ENCODE results near the gene MRPL41. TPM values are rescaled to one million over a fixed set of nuclear protein-coding genes. Genes with fewer than 3 reads are reported as not detected.

The MRPL41 gene
- total and polyA plus RNA-seq, 2 donors (not counting 1 experiment from before 2014, with no cell fraction given): 10.9 to 53.2 TPM

- Histone ChIP-seq H4K20me1 (ENCODE audit: control insufficient read depth, extremely low read depth, insufficient read depth, low read length) (no peaks in the 10 kb centered on the region), H3K79me2 (ENCODE audit: control insufficient read depth, insufficient read depth, low read length) (peaks cover 18% of the 10 kb centered on the region), H3K27me3 (ENCODE audit: control insufficient read depth, insufficient read depth, low read length) (no peaks in the 10 kb centered on the region), H3K4me3 (replicated peaks in 1 of 4; ENCODE audit: control extremely low read depth in 1 of 4, insufficient read depth in 1 of 4, low read depth in 3 of 4, low read length in 4 of 4) (peak overlapping the region; percentile 54 to 75 (median 72)), H3K36me3 (ENCODE audit: control insufficient read depth, insufficient read depth, low read length) (peaks cover 18% of the 10 kb centered on the region), H3K9ac (ENCODE audit: insufficient read depth, low read length) (no peak overlapping the region), H2AFZ (ENCODE audit: low read length) (no peak overlapping the region), H3K4me1 (ENCODE audit: control insufficient read depth, extremely low read depth, insufficient read depth, low read length) (peaks cover 4% of the 10 kb centered on the region), H3K27ac (ENCODE audit: insufficient read depth, low read length) (no peak overlapping the region), H3K4me2 (ENCODE audit: extremely low read depth, insufficient read depth, low read length) (peak overlapping the region; percentile 99), H3K9me3 (ENCODE audit: control insufficient read depth, insufficient read depth, low read depth, low read length) (no peaks in the 10 kb centered on the region)
- DNase-seq (ENCODE audit: low read depth in 2 of 2): no peak
- TF ChIP-seq CTCF (conservative IDR thresholded peaks at IDR 0.05 in 1 of 2, IDR thresholded peaks at IDR 0.05 in 1 of 2; ENCODE audit: low read depth in 1 of 2, low read length in 2 of 2) (no peak), EZH2 (IDR thresholded peaks at IDR 0.05; ENCODE audit: low read length, missing control alignments) (no peak)
Observed at GRCh38 chr9:137588891-137589290, 37.2 kb downstream of the MRPL41 start.

GRCh38 chr9:137589441-137590122, 37.9 kb downstream of the MRPL41 start:
- no peak for TF ChIP-seq CTCF (conservative IDR thresholded peaks at IDR 0.05 in 1 of 2, IDR thresholded peaks at IDR 0.05 in 1 of 2; ENCODE audit: low read depth in 1 of 2, low read length in 2 of 2)
- H3K9me3 ChIP-seq (ENCODE audit: control insufficient read depth, insufficient read depth, low read depth, low read length): no peaks in the 10 kb centered on the region
- peak overlapping the region; percentile 99 for H3K4me2 ChIP-seq (ENCODE audit: extremely low read depth, insufficient read depth, low read length)
- H3K4me3 ChIP-seq (replicated peaks in 1 of 4; ENCODE audit: control extremely low read depth in 1 of 4, insufficient read depth in 1 of 4, low read depth in 3 of 4, low read length in 4 of 4): peak overlapping the region; percentile 54 to 75 (median 72)
- H4K20me1 ChIP-seq (ENCODE audit: control insufficient read depth, extremely low read depth, insufficient read depth, low read length): no peaks in the 10 kb centered on the region
- peaks cover 4% of the 10 kb centered on the region for H3K4me1 ChIP-seq (ENCODE audit: control insufficient read depth, extremely low read depth, insufficient read depth, low read length)
- H2AFZ ChIP-seq (ENCODE audit: low read length): no peak overlapping the region
- H3K27me3 ChIP-seq (ENCODE audit: control insufficient read depth, insufficient read depth, low read length): no peaks in the 10 kb centered on the region
- peaks cover 18% of the 10 kb centered on the region for H3K79me2 ChIP-seq (ENCODE audit: control insufficient read depth, insufficient read depth, low read length)
- peak in 1 of 2 donors; percentile 20 for DNase-seq (ENCODE audit: low read depth in 2 of 2)
- peaks cover 18% of the 10 kb centered on the region for H3K36me3 ChIP-seq (ENCODE audit: control insufficient read depth, insufficient read depth, low read length)
- peak overlapping the region; percentile 50 for H3K27ac ChIP-seq (ENCODE audit: insufficient read depth, low read length)
- peak overlapping the region; percentile 77 for H3K9ac ChIP-seq (ENCODE audit: insufficient read depth, low read length)

GRCh38 chr9:137590123-137590468, 38.4 kb downstream of the MRPL41 start:
- Histone ChIP-seq H3K79me2 (ENCODE audit: control insufficient read depth, insufficient read depth, low read length) (peaks cover 18% of the 10 kb centered on the region), H3K4me2 (ENCODE audit: extremely low read depth, insufficient read depth, low read length) (no peak overlapping the region), H3K9me3 (ENCODE audit: control insufficient read depth, insufficient read depth, low read depth, low read length) (no peaks in the 10 kb centered on the region), H3K4me3 (replicated peaks in 1 of 4; ENCODE audit: control extremely low read depth in 1 of 4, insufficient read depth in 1 of 4, low read depth in 3 of 4, low read length in 4 of 4) (peak overlapping the region in 2 of 4 experiments; percentile 71 to 74), H3K27ac (ENCODE audit: insufficient read depth, low read length) (no peak overlapping the region), H3K9ac (ENCODE audit: insufficient read depth, low read length) (peak overlapping the region; percentile 52), H2AFZ (ENCODE audit: low read length) (no peak overlapping the region), H3K27me3 (ENCODE audit: control insufficient read depth, insufficient read depth, low read length) (no peaks in the 10 kb centered on the region), H3K4me1 (ENCODE audit: control insufficient read depth, extremely low read depth, insufficient read depth, low read length) (peaks cover 4% of the 10 kb centered on the region), H4K20me1 (ENCODE audit: control insufficient read depth, extremely low read depth, insufficient read depth, low read length) (no peaks in the 10 kb centered on the region), H3K36me3 (ENCODE audit: control insufficient read depth, insufficient read depth, low read length) (peaks cover 18% of the 10 kb centered on the region)
- TF ChIP-seq CTCF (conservative IDR thresholded peaks at IDR 0.05 in 1 of 2, IDR thresholded peaks at IDR 0.05 in 1 of 2; ENCODE audit: low read depth in 1 of 2, low read length in 2 of 2) (no peak), EZH2 (IDR thresholded peaks at IDR 0.05; ENCODE audit: low read length, missing control alignments) (no peak)
- no peak for DNase-seq (ENCODE audit: low read depth in 2 of 2)

All from fibroblast of lung (primary cell).